Activated CD8-positive, alpha-beta T cell treated with anti-CD3 and anti-CD28 coated beads for 36 hours (primary cell): ENCODE measurements around the gene SRSF3. TPM values are rescaled to one million over a fixed set of nuclear protein-coding genes. Genes with fewer than 3 reads are reported as not detected.

Experiments used
- ATAC-seq: fragments of 200-7000 bp; cut with Tn5 transposase; one replicate; pipeline ENCODE4 v1.10.0; 2021; ENCODE audit warnings: mild to moderate bottlenecking, moderate library complexity
- CTCF ChIA-PET: fragments of 350-600 bp; sonication (Branson Sonifier 250); formaldehyde crosslinking; loops from one replicate; lab custom pipeline; 2021; ENCODE audit warnings: antibody characterized with exemption; lab: Charles Lee
- POLR2A ChIA-PET: fragments of 350-600 bp; sonication (Branson Sonifier 250); formaldehyde crosslinking; loops from one replicate; lab custom pipeline; 2021; ENCODE audit warnings: antibody characterized with exemption; lab: Charles Lee
- DNase-seq: peaks from one replicate; pipeline ENCODE4 v3.0.0-alpha.2; 2020
- H3K27ac Mint-ChIP-seq: one replicate; pipeline ENCODE4 v1.8.0; 2021; ENCODE audit warnings: mild to moderate bottlenecking, mixed read lengths
- H3K27me3 Mint-ChIP-seq: one replicate; pipeline ENCODE4 v1.8.0; 2021; ENCODE audit warnings: mixed read lengths
- H3K36me3 Mint-ChIP-seq: one replicate; pipeline ENCODE4 v1.8.0; 2021; ENCODE audit warnings: low read depth, mixed read lengths
- H3K4me1 Mint-ChIP-seq: one replicate; pipeline ENCODE4 v1.8.0; 2021; ENCODE audit warnings: low read depth, mixed read lengths
- H3K4me3 Mint-ChIP-seq: one replicate; pipeline ENCODE4 v1.8.0; 2021; ENCODE audit warnings: mild to moderate bottlenecking, moderate library complexity, mixed read lengths
- H3K9me3 Mint-ChIP-seq: one replicate; pipeline ENCODE4 v1.8.0; 2021; ENCODE audit warnings: mixed read lengths
- intact Hi-C: fragments of 100-400 bp; cut with micrococcal nuclease; formaldehyde crosslinking; loops from one replicate; pipeline ENCODE4 v1.10.0; 2022
- total RNA-seq, 2 experiments: library from RNA; stranded (reverse); gene quantifications; one replicate each; pipeline ENCODE4 v1.2.3, GENCODE V29; 2021
- TF ChIP-seq, protein P1 (sequence below): fragments of 200-600 bp; IDR thresholded peaks from one replicate; pipeline ENCODE4 v1.8.0; 2022; ENCODE audit warnings: antibody characterized with exemption, mild to moderate bottlenecking

The SRSF3 gene
- total RNA-seq, 2 experiments from 2014 or later, result 402 to 404 TPM

GRCh38 chr6:36597775-36598174 is 3.6 kb downstream of the SRSF3 start:
- intact Hi-C loops, result loop anchor here (5.0 kb wide), 1 partner anchor 50 kb away; the partner anchor contains the start of gene STK38
- Mint-ChIP-seq H3K4me3 (peak overlapping the region; percentile 86), H3K9me3 (no peaks in the 10 kb centered on the region), H3K27me3 (no peaks in the 10 kb centered on the region), H3K4me1 (peaks cover 44% of the 10 kb centered on the region), H3K36me3 (peaks cover 83% of the 10 kb centered on the region), H3K27ac (peak overlapping the region; percentile 75)
- TF ChIP-seq, protein P1, sequence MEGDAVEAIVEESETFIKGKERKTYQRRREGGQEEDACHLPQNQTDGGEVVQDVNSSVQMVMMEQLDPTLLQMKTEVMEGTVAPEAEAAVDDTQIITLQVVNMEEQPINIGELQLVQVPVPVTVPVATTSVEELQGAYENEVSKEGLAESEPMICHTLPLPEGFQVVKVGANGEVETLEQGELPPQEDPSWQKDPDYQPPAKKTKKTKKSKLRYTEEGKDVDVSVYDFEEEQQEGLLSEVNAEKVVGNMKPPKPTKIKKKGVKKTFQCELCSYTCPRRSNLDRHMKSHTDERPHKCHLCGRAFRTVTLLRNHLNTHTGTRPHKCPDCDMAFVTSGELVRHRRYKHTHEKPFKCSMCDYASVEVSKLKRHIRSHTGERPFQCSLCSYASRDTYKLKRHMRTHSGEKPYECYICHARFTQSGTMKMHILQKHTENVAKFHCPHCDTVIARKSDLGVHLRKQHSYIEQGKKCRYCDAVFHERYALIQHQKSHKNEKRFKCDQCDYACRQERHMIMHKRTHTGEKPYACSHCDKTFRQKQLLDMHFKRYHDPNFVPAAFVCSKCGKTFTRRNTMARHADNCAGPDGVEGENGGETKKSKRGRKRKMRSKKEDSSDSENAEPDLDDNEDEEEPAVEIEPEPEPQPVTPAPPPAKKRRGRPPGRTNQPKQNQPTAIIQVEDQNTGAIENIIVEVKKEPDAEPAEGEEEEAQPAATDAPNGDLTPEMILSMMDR, result no peak
- no peak for ATAC-seq
- ChIA-PET POLR2A (interaction anchor here (0.6 to 8.9 kb wide), 20 partner anchors 10 to 578 kb away, joined by 3 to 139 read pairs (median 3); partner anchors contain the start of genes CDKN1A and MTCH1), CTCF (interaction anchor here (1.1 to 4.2 kb wide), 7 partner anchors 9 to 161 kb away, joined by 3 to 21 read pairs (median 9); no protein-coding TSS in a partner anchor)
- no peak for DNase-seq

GRCh38 chr6:36598326-36598725 is 4.2 kb downstream of the SRSF3 start:
- H3K4me3 Mint-ChIP-seq, result peak overlapping the region; percentile 86
- DNase-seq (no peak), ATAC-seq (no peak)
- no peaks in the 10 kb centered on the region for H3K27me3 Mint-ChIP-seq
- no peaks in the 10 kb centered on the region for H3K9me3 Mint-ChIP-seq
- H3K36me3 Mint-ChIP-seq, result peaks cover 89% of the 10 kb centered on the region
- POLR2A ChIA-PET, result interaction anchor here (0.6 to 8.9 kb wide), 17 partner anchors 9 to 387 kb away, joined by 3 to 139 read pairs (median 4); partner anchors contain the start of genes CDKN1A, MTCH1 and STK38
- intact Hi-C loops, result loop anchor here (5.0 kb wide), 1 partner anchor 51 kb away; the partner anchor contains the start of gene STK38
- CTCF ChIA-PET, result interaction anchor here (0.8 to 4.2 kb wide), 9 partner anchors 8 to 168 kb away, joined by 3 to 21 read pairs (median 6); no protein-coding TSS in a partner anchor
- peaks cover 48% of the 10 kb centered on the region for H3K4me1 Mint-ChIP-seq
- peak overlapping the region; percentile 75 for H3K27ac Mint-ChIP-seq
- TF ChIP-seq, protein P1, result no peak

GRCh38 chr6:36598739-36599318 is 4.7 kb downstream of the SRSF3 start:
- ChIA-PET POLR2A (interaction anchor here (0.6 to 8.9 kb wide), 21 partner anchors 9 to 477 kb away, joined by 3 to 139 read pairs (median 3); partner anchors contain the start of genes MTCH1 and STK38), CTCF (interaction anchor here (0.8 to 4.2 kb wide), 8 partner anchors 8 to 167 kb away, joined by 3 to 21 read pairs (median 8); no protein-coding TSS in a partner anchor)
- H3K4me1 Mint-ChIP-seq, result peaks cover 51% of the 10 kb centered on the region
- peak overlapping the region; percentile 86 for H3K4me3 Mint-ChIP-seq
- intact Hi-C loops, result loop anchor here (5.0 kb wide), 1 partner anchor 52 kb away; the partner anchor contains the start of gene STK38
- H3K36me3 Mint-ChIP-seq, result peaks cover 94% of the 10 kb centered on the region
- DNase-seq, result no peak
- H3K27ac Mint-ChIP-seq, result peak overlapping the region; percentile 75
- ATAC-seq, result no peak
- TF ChIP-seq, protein P1, result no peak
- H3K27me3 Mint-ChIP-seq, result no peaks in the 10 kb centered on the region
- H3K9me3 Mint-ChIP-seq, result no peaks in the 10 kb centered on the region

GRCh38 chr6:36599791-36600209 is 5.6 kb downstream of the SRSF3 start:
- peak; percentile 88 for ATAC-seq
- H3K4me1 Mint-ChIP-seq, result peaks cover 61% of the 10 kb centered on the region
- POLR2A ChIA-PET, result interaction anchor here (0.5 to 8.9 kb wide), 14 partner anchors 8 to 478 kb away, joined by 3 to 139 read pairs (median 4); partner anchors contain the start of gene STK38

More at GRCh38 chr6:36599791-36600209, 5.6 kb downstream of the SRSF3 start:
- CTCF ChIA-PET, result interaction anchor here (2.1 to 4.2 kb wide), 4 partner anchors 16 to 166 kb away, joined by 6 to 21 read pairs (median 12); no protein-coding TSS in a partner anchor
- Mint-ChIP-seq H3K4me3 (peak overlapping the region; percentile 86), H3K9me3 (no peaks in the 10 kb centered on the region), H3K36me3 (peaks cover 98% of the 10 kb centered on the region), H3K27ac (peak overlapping the region; percentile 85), H3K27me3 (no peaks in the 10 kb centered on the region)
- TF ChIP-seq, protein P1, result no peak
- intact Hi-C loops, result loop anchor here (5.0 kb wide), 1 partner anchor 52 kb away; the partner anchor contains the start of gene STK38
- peak; percentile 91 for DNase-seq
